Left cardiac atrium (tissue), 2 donors: ENCODE results near the gene KIAA0825. TPM values are rescaled to one million over a fixed set of nuclear protein-coding genes. Genes with fewer than 3 reads are reported as not detected.

Experiments
- total RNA-seq, 2 donors: library from RNA; stranded (reverse); fragmentation: NEBNext Ultra II Directional; extraction: Animal tissue kit (Norgen Biotek cat#: 25700); gene quantifications; one replicate each; pipeline ENCODE4 v1.2.1, GENCODE V29; 2021
- donor health status: DM: no; HTN: yes; CAD: no; lungs with severe emphysema.
- donor health status: DM: yes; HTN: yes; CAD: no.

Gene KIAA0825
- total RNA-seq, 2 donors from 2014 or later, result 2.2 to 3.0 TPM

Other genes starting within 250 kb of the KIAA0825 start
- gene SLF1, start 65 bp upstream of the KIAA0825 start, total RNA-seq, result 1 to 10 TPM; 4.3 to 4.8 TPM